HG03378 (cell line): ENCODE data around the gene ST7.

Experiments
- ATAC-seq: cut with Tn5 transposase; IDR thresholded peaks from one replicate; pipeline ENCODE4 v1.9.1; 2021; ENCODE audit warnings: mild to moderate bottlenecking, moderate library complexity; ENCODE audit not compliant: unreplicated experiment

ST7 gene

GRCh38 chr7:117051808-117052207, 98.5 kb downstream of the ST7 start:
- no peak for ATAC-seq

GRCh38 chr7:117053432-117053831, 100.1 kb downstream of the ST7 start:
- ATAC-seq, result no peak

DNA sequence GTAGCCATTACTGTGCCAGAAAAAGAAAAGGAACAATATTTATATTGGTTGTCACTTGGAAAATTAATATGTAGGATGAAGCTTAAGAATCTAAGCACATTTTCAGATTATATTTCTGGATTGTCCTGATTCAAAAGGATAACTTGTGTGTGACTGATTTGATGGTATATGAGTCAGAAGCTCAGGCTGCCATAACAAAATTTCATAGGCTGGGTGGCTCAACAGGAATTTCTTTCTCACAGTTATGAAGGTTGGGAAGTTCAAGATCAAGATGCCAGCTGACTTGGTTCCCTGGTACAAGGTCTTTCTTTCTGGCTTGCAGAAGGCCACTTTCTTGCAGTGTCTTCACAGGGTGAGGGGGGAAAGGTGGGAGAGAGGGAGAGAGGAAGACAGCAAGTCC, 108.5 kb downstream of the ST7 start:
- no peak for ATAC-seq

DNA sequence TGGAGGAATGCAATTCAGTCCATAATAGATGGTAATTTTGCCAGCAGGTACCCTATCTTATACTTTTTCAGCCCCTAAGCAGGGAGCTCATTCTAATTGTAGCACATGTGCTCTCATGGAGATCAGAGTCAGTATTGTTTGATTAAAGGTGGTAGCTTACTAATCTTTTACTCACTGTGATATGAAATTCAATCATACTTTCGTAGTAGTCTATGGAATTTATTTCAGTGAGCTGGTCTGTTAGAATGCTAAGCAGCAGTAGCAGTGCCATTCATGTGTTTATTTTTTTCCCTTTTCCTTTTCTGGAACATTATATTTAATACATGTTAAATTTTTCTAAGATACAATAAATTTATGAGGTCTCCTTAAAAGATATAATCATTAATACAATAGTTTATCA, 109.0 kb downstream of the ST7 start:
- no peak for ATAC-seq

- no peak for ATAC-seq
These were observed 111.4 kb downstream of the ST7 start for GRCh38 chr7:117064688-117065087.

DNA sequence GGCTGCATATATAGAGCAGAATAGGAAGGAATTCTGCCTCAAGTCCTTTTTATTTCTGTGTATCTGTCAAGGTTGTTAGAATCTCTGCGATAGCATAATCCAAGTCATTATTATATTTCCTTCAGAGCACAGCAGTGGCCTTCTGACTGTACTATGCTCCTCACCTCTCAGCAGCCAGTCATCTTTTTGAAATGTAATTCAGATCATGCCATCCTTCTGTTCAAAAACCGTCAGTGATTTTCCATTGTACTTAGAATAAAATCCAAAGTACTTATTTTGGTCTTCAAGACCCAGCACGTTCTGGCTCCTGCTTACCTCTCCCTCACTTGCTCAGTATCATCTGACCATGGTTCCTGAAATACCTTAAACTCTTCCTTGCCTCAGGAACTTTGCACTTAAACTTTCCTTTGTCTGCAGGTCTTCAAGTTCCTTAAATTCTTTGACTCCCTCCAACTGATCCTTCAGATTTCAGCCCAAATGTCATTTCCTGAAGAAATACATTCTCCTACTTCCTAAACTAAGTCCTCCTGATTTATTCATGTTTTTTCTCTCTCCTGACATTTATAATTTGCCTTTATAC, 112.4 kb downstream of the ST7 start:
- no peak for ATAC-seq

- ATAC-seq, result peak; percentile 70
These were observed 113.4 kb downstream of the ST7 start for GRCh38 chr7:117066668-117067067.

DNA sequence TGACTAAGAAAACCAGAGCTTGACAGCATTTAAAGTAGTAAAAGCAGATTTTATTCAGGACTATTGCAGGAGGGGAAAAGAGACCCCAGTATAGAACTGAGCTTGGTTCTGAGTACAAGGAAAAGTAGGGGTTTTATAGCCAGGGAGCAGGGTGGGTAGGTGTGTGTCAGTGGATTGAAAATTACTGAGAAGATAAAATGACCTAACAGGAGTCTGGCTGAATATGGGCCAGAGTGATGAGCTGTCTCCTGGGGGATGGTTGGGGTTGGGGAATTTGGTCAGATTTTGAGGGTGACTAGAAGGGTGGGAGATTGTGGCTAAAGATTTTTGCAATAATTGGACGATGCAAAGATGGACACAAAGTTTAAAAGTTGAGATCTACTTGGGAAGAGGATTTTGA, 114.0 kb downstream of the ST7 start:
- no peak for ATAC-seq

DNA sequence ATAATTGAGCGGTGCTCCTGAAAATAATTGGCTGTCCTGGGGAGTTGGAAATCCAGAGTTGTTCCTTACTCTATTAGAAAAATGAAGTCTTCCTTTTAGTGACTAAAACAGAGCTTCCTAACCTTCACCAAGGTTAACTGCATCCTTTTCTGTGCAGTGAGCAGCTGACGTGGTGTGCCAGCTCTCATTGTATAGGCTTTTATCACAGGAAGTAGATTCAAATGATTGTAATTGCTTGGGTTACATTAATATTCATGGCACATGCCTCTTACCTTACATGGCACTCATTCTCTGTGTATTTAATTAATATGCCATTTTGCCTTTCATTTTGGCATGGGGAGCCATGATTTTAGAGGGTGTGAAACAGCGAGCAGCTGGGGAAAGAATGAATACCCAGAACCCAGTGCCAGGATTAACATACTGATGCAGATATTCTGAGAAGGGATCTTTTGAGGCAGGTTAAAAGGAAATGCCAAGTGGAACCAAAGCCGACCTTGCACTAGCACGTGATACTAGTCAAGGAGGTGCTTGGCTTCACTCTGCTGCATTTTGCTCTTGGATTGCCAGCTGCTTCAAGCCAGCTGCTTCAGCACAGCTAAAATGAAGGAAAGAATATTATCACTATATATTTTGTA, 115.3 kb downstream of the ST7 start:
- no peak for ATAC-seq

DNA sequence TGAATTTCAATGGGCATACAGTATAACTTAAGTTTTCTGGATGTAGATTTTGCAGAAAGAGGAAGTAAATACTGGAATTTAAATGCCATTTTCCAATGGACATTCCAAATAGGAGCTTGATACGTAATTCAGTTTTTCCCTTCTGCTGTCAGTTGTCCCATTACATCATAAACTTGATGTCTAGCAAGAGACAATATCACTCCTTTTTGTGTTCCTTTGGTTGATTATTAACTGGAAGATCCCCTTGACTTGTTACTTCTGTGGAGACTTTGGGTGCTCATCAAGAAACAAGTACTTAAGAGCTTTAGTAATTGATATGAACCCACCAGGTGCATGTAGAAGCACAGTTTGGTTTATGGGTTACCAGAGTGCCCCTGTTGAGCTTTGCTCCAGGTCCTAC, 116.1 kb downstream of the ST7 start:
- peak; percentile 64 for ATAC-seq

DNA sequence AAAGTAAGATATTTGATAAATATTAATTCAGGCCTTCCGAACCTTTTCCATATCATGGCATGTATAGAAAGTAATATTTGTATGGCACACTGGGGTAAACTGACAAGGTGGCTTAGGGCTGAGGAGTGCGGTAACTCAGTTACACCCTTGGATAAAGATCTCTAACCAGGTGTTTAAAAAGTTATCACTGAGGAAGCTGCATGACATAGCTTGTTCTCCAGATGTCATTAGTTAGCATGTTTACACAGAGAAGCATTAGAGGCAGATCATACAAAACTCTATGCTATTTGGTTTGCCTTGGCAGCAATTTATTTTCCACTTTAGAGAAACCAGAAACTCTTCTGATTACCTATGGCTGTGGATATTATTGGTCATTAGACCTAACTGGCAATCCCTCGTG, 118.2 kb downstream of the ST7 start:
- ATAC-seq, result no peak

DNA sequence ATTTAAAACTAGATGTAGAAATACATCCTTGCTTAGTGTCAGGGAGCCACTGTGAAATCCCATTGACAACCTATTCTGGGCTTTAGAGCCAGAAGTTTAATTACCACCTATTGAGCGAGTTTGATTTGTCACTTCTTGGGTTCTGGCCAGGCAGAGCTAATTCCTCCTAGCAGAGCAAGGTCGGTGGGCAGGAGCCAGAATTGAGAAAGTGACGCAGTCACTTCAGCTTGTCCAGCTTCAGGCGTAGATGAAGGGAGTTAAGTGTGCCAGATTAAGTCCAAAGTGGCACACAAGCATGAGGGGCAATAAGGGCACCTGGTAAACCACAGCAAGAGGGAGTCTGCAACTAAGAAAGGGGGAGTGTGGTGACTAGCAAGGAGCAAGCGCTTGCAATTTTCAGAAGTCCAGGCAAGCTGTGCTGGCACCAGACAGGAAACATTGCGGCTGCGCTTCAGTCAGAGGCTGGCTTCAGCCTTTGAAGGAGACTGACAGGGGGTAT, 119.4 kb downstream of the ST7 start:
- no peak for ATAC-seq

DNA sequence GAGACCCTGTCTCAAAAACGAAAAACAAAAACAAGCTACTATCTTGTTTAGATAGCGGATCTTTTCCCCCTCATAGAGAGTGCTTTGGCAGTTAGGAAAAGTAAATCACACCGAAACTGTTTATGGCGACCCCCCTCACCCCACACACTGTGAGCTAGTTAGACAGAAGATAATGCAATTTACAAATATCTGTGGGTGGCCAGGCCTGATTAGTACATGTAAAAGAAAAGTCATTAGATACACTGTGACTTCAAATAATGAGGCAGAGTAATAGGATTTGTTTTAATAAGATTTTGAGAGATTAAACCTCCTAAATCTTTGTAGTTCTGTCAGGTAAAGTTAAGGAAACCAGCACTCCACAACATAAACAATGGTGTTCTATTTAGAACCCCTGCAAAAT, 121.1 kb downstream of the ST7 start:
- ATAC-seq, result no peak

- no peak for ATAC-seq
These were observed 122.6 kb downstream of the ST7 start for GRCh38 chr7:117075934-117076333.

DNA sequence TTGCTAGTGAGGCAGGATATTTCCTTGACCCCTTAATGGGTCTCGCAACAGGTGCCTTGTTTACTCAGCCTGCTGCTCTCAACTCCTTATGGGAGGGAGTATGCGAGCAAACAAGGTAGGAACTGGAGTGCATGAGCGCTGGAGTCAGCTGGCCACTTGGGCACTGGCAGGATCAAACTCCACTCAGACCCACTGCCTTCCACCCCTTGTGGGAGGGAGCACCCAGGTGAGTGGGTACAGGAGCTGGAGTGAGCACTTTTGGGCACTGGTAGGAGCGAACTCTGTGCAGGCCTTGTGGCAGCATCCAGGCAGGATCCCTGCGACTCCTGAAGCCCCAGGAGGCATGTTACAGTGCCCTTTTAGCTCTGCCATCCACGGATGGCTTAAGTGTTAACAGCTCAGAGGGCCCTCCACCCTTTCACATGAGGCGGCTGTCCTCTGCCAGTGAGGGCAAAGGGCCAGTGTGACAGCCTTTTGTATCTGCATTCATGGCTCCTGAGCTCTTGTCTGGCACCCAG, 123.2 kb downstream of the ST7 start:
- no peak for ATAC-seq

- ATAC-seq, result no peak
These were observed 124.4 kb downstream of the ST7 start for GRCh38 chr7:117077658-117078057.

DNA sequence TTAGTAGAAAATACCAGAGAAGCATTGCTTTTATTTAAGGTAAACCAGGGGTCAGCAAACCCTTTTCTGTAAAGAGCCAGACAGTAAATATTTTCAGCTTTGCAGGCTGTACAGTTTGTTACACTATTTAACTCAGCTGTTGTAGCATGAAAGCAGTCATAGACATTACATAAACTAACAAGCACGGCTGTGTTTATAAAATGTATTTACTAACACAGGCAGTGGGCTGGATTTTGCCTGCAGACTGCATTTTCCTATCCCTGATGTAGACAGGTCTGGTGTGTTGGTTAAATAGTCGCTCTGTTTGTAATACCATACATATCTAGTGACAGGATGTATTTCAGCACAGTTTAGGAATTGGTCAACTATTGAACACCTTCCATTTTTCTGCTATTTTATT, 129.3 kb downstream of the ST7 start:
- no peak for ATAC-seq

DNA sequence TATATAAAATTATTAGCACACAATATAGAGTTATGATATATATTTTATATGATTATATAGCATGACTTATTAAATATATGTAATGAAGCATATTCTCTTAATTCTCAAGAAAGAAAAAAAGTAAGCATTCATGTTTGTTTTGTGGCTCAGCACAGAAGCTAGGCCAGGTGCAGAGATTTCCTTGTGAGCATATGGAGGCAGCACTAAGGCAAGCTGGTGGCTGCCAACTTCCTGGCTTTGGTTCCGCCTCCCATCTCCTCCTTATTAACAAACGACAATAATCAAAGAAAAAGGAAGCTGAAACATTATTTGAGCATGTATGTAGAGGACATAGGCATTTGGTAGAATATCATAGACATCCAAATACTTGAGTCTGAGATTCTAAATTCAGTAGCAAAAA, 130.3 kb downstream of the ST7 start:
- ATAC-seq, result no peak

- no peak for ATAC-seq
These were observed 131.0 kb downstream of the ST7 start for GRCh38 chr7:117084286-117084685.

- ATAC-seq, result no peak
These were observed 132.0 kb downstream of the ST7 start for GRCh38 chr7:117085275-117085674.

DNA sequence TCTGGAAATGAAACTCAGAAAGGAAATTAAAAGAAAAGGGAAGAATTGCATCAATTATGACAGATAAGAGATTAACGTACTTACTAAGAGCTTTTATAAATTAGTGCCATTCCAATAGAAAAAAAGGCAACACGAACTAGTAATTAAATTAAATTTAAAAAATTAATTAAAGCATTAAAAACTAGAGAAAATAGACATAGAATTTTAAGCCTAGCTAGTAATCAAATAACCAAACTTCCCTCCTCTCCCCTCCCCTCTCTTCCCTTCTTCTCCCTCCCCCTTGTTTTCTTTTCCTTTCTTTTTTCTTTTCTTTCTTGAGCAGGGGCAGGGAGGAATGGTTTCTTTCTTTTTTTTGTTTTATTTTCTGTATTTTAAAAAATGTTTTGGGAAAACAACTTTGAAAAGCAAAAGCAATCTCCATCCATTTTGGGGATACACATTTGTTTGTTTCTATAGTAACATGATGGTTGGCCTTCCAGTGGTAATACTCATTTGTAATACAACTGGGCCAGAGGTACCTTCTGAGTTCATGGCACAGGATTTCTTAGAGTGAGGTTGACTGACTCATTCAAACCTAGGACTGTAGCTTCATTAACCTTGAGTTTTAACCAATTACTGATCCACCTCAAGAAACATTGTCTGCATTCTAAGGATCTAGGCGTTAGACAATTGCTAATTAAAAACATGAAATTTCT, 132.6 kb downstream of the ST7 start:
- ATAC-seq, result no peak

- no peak for ATAC-seq
These were observed 133.5 kb downstream of the ST7 start for GRCh38 chr7:117086788-117087187.
